Ishikawa (cell line): Measurements from ENCODE around the gene TSPEAR.

Experiments
- CEBPB ChIP-seq: IDR thresholded peaks from 2 replicates; pipeline ENCODE4 v1.6.1; 2012
- CREB1 ChIP-seq: IDR thresholded peaks from 2 replicates; pipeline ENCODE4 v1.6.1; 2012; ENCODE audit warnings: low read depth
- EGR1 ChIP-seq: IDR thresholded peaks from 2 replicates; pipeline ENCODE4 v1.6.1; 2012
- EP300 ChIP-seq: IDR thresholded peaks from 2 replicates; pipeline ENCODE4 v1.6.1; 2012; ENCODE audit warnings: borderline replicate concordance
- FOXM1 ChIP-seq: IDR thresholded peaks from 2 replicates; pipeline ENCODE4 v1.6.1; 2012; ENCODE audit warnings: low read depth, borderline replicate concordance
- NFIC ChIP-seq: IDR thresholded peaks from 2 replicates; pipeline ENCODE4 v1.6.1; 2012
- RAD21 ChIP-seq: IDR thresholded peaks from 2 replicates; pipeline ENCODE4 v1.6.1; 2012; ENCODE audit warnings: low read depth
- TAF1 ChIP-seq: IDR thresholded peaks from 2 replicates; pipeline ENCODE4 v1.6.1; 2012; ENCODE audit warnings: low read depth, mild to moderate bottlenecking
- TCF12 ChIP-seq: IDR thresholded peaks from 2 replicates; pipeline ENCODE4 v1.6.1; 2012; ENCODE audit warnings: low read depth
- TEAD4 ChIP-seq: IDR thresholded peaks from 2 replicates; pipeline ENCODE4 v1.6.1; 2012
- YY1 ChIP-seq: IDR thresholded peaks from 2 replicates; pipeline ENCODE4 v1.6.1; 2012; ENCODE audit warnings: low read depth
- ZBTB7A ChIP-seq: IDR thresholded peaks from 2 replicates; pipeline ENCODE4 v1.6.1; 2012; ENCODE audit warnings: low read depth
- TF ChIP-seq, protein P1 (sequence below): IDR thresholded peaks from 2 replicates; pipeline ENCODE4 v1.6.1; 2012
- TF ChIP-seq, protein P2 (sequence below): IDR thresholded peaks from 2 replicates; pipeline ENCODE4 v1.6.1; 2012
- TF ChIP-seq, protein P3 (sequence below): IDR thresholded peaks from 2 replicates; pipeline ENCODE4 v1.6.1; 2012; ENCODE audit warnings: low read depth, mild to moderate bottlenecking

TSPEAR gene

DNA sequence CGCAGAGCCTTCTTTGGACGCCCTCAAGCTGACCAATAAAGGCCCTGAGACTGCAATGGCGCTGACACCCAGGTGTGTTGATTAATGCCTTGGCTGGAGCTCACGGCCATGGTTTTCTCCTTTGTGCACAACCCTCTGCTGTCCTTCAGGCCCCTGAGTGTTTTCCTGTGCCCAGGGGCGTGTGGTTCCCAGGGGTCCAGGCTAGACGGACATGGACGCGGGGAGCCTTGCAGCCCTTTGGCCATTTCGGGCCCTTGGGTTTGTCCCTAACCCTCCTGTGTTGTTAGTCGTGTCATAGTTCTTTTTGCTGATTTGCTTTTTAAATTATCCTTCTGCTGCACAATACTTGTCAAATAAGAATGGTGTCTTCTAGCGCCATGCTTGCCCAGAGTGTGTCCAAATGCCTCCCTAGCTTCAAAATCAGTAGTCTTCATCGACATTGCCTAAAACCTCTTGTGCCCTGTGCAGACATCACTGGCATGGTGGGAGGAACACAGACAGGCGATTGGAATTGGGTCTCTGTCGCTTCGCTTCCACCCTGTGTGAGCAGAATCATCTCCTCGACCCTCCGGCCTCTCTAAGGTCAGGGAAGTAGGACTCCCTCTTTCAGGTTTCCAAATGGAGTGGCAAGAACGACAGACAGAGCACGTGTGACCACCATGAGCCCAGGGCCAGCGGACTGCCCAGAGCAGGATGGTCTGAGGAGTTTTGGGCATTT lies 135.9 kb downstream of the TSPEAR start:
- TF ChIP-seq CEBPB: no peak
- no peak for TF ChIP-seq TAF1
- no peak for TF ChIP-seq CREB1
- no peak for TF ChIP-seq EP300
- TF ChIP-seq, protein P1, sequence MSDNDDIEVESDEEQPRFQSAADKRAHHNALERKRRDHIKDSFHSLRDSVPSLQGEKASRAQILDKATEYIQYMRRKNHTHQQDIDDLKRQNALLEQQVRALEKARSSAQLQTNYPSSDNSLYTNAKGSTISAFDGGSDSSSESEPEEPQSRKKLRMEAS: no peak
- no peak for TF ChIP-seq NFIC
- no peak for TF ChIP-seq YY1
- TF ChIP-seq RAD21: no peak
- TF ChIP-seq, protein P2, sequence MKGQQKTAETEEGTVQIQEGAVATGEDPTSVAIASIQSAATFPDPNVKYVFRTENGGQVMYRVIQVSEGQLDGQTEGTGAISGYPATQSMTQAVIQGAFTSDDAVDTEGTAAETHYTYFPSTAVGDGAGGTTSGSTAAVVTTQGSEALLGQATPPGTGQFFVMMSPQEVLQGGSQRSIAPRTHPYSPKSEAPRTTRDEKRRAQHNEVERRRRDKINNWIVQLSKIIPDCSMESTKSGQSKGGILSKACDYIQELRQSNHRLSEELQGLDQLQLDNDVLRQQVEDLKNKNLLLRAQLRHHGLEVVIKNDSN: no peak
- no peak for TF ChIP-seq TEAD4
- TF ChIP-seq, protein P3, sequence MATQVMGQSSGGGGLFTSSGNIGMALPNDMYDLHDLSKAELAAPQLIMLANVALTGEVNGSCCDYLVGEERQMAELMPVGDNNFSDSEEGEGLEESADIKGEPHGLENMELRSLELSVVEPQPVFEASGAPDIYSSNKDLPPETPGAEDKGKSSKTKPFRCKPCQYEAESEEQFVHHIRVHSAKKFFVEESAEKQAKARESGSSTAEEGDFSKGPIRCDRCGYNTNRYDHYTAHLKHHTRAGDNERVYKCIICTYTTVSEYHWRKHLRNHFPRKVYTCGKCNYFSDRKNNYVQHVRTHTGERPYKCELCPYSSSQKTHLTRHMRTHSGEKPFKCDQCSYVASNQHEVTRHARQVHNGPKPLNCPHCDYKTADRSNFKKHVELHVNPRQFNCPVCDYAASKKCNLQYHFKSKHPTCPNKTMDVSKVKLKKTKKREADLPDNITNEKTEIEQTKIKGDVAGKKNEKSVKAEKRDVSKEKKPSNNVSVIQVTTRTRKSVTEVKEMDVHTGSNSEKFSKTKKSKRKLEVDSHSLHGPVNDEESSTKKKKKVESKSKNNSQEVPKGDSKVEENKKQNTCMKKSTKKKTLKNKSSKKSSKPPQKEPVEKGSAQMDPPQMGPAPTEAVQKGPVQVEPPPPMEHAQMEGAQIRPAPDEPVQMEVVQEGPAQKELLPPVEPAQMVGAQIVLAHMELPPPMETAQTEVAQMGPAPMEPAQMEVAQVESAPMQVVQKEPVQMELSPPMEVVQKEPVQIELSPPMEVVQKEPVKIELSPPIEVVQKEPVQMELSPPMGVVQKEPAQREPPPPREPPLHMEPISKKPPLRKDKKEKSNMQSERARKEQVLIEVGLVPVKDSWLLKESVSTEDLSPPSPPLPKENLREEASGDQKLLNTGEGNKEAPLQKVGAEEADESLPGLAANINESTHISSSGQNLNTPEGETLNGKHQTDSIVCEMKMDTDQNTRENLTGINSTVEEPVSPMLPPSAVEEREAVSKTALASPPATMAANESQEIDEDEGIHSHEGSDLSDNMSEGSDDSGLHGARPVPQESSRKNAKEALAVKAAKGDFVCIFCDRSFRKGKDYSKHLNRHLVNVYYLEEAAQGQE: no peak
- TF ChIP-seq EGR1: no peak
- no peak for TF ChIP-seq TCF12
- no peak for TF ChIP-seq ZBTB7A
- no peak for TF ChIP-seq FOXM1

DNA sequence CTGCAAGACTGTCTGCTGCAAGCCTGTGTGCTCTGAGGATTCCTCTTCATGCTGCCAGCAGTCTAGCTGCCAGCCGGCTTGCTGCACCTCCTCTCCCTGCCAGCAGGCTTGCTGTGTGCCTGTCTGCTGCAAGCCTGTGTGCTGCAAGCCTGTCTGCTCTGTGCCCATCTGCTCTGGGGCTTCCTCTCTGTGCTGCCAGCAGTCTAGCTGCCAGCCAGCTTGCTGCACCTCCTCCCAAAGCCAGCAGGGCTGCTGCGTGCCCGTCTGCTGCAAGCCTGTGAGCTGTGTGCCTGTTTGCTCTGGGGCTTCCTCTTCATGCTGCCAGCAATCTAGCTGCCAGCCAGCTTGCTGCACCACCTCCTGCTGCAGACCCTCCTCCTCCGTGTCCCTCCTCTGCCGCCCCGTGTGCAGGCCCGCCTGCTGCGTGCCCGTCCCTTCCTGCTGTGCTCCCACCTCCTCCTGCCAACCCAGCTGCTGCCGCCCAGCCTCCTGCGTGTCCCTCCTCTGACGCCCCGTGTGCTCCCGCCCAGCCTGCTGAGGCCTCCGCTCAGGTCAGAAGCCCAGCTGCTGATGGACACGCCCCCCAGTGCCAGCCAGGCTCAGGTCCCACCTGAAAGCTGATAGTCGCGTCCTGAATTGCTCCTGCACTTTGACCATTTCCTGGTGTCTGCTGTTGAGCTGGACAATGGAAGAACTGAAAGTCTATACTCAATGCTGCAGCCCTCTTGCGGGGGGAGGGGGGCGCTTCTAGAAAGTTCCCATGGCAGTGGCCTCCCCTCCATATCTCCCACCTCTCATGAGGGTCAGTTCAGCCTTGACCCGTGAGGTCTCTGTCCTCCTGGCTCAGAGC lies 136.7 kb downstream of the TSPEAR start:
- TF ChIP-seq CEBPB (no peak), YY1 (no peak), TEAD4 (0 out of 2 replicates have a peak, but pooled peaks have one; percentile 25), EGR1 (no peak; the same call in 1 of the 2 replicates), ZBTB7A (no peak), CREB1 (no peak), EP300 (peak; percentile 68), NFIC (peak; percentile 70; the same call in 1 of the 2 replicates), FOXM1 (no peak), TCF12 (peak; percentile 90), TAF1 (no peak), RAD21 (no peak)
- TF ChIP-seq, protein P3: no peak
- TF ChIP-seq, protein P1: peak; percentile 56; the same call in 1 of the 2 replicates
- TF ChIP-seq, protein P2: 0 out of 2 replicates have a peak, but pooled peaks have one; percentile 24

DNA sequence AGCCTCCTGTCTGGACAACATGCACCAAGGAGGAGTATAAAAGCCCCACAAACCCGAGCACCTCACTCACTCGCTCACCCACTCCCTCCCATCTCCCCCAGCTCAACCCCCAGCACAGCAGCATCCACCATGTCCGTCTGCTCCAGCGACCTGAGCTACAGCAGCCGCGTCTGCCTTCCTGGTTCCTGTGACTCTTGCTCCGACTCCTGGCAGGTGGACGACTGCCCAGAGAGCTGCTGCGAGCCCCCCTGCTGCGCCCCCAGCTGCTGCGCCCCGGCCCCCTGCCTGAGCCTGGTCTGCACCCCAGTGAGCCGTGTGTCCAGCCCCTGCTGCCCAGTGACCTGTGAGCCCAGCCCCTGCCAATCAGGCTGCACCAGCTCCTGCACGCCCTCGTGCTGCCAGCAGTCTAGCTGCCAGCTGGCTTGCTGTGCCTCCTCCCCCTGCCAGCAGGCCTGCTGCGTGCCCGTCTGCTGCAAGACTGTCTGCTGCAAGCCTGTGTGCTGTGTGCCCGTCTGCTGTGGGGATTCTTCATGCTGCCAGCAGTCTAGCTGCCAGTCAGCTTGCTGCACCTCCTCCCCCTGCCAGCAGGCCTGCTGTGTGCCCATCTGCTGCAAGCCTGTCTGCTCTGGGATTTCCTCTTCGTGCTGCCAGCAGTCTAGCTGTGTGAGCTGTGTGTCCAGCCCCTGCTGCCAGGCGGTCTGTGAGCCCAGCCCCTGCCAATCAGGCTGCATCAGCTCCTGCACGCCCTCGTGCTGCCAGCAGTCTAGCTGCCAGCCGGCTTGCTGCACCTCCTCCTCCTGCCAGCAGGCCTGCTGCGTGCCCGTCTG lies 137.5 kb downstream of the TSPEAR start, which contains the start of gene KRTAP10-4:
Gene KRTAP10-4 (plus strand): TSS at position 100 of the 827 bp plus-strand sequence. CDS start 30 bp downstream, at position 130.
- peak; percentile 78 for TF ChIP-seq NFIC
- peak; percentile 43; the same call in 1 of the 2 replicates for TF ChIP-seq EP300
- peak; percentile 28; the same call in 1 of the 2 replicates for TF ChIP-seq TEAD4
- peak; percentile 60 for TF ChIP-seq TCF12

DNA sequence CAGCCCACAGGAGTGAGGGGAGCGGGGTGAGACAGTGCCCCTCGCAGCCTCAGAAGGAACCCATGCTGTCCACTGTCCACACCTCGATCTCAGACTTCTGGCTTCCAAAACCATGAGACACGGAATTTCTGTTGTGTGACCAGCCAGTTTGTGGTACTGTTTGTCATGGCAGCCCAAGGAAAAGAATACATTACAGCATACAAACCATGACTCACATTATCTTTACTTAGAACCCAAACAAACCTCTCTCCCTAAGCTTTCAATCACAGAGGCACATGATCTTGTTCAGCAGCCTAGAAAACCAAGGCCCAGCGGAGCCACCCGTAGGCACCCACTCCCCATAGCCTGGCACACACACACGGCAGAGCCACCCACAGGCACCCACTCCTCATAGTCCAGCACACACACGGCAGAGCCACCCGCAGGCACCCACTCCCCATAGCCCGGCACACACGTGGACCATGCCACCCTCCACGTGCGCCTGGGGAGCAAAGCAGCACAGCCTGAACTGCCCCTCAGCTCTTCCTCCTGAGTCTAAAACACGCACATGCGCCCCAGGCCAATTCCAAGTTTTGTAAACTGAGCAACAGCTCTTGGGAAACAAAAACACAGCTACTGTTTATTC lies 138.3 kb downstream of the TSPEAR start:
- TF ChIP-seq, protein P3: no peak
- TF ChIP-seq EGR1: no peak
- TF ChIP-seq CEBPB: no peak
- TF ChIP-seq, protein P1: no peak
- no peak for TF ChIP-seq ZBTB7A
- TF ChIP-seq TCF12: no peak
- TF ChIP-seq, protein P2: no peak
- TF ChIP-seq NFIC: no peak
- TF ChIP-seq FOXM1: no peak
- no peak for TF ChIP-seq TEAD4
- no peak for TF ChIP-seq YY1
- no peak for TF ChIP-seq TAF1
- no peak for TF ChIP-seq CREB1
- TF ChIP-seq RAD21: no peak
- TF ChIP-seq EP300: no peak
